Measurements from ENCODE around the gene MYO3B. TPM values are rescaled to one million over a fixed set of nuclear protein-coding genes. Genes with fewer than 3 reads are reported as not detected.
A peak's percentile ranks its signal among the peaks of the same experiment; 100 is the strongest.
"Not testable (repeated sequence)": the region's sequence is repeated elsewhere in the genome, so short reads cannot be mapped to it uniquely, and the experiment has no call there.

MYO3B gene
- total RNA-seq, 2 donors from 2014 or later = 0.26 to 0.79 TPM

GRCh38 chr2:170432823-170433222 lies 254.9 kb downstream of the MYO3B start:
- Mint-ChIP-seq H3K4me1 (peaks cover 12% of the 10 kb centered on the region), H3K4me3 (no peak overlapping the region), H3K36me3 (ENCODE audit: low read depth) (no peaks in the 10 kb centered on the region), H3K9me3 (no peaks in the 10 kb centered on the region), H3K27ac (no peak overlapping the region), H3K27me3 (peaks cover 3% of the 10 kb centered on the region)
- no peak for ATAC-seq (replicated peaks)

GRCh38 chr2:170433448-170433847 lies 255.5 kb downstream of the MYO3B start:
- H3K36me3 Mint-ChIP-seq (ENCODE audit: low read depth) = no peaks in the 10 kb centered on the region
- no peak for ATAC-seq (replicated peaks)
- H3K4me3 Mint-ChIP-seq = no peak overlapping the region
- H3K9me3 Mint-ChIP-seq = no peaks in the 10 kb centered on the region
- peaks cover 3% of the 10 kb centered on the region for H3K27me3 Mint-ChIP-seq
- H3K27ac Mint-ChIP-seq = no peak overlapping the region
- peaks cover 12% of the 10 kb centered on the region for H3K4me1 Mint-ChIP-seq

- H3K4me1 Mint-ChIP-seq = peaks cover 12% of the 10 kb centered on the region
- H3K9me3 Mint-ChIP-seq; H3K27ac Mint-ChIP-seq; H3K36me3 Mint-ChIP-seq (ENCODE audit: low read depth); H3K4me3 Mint-ChIP-seq; ATAC-seq (replicated peaks); H3K27me3 Mint-ChIP-seq: not testable (repeated sequence)
Measured at GRCh38 chr2:170434396-170434795, 256.4 kb downstream of the MYO3B start.

GRCh38 chr2:170434900-170435621 lies 257.1 kb downstream of the MYO3B start:
- Mint-ChIP-seq H3K9me3 (no peaks in the 10 kb centered on the region), H3K36me3 (ENCODE audit: low read depth) (no peaks in the 10 kb centered on the region), H3K4me1 (peaks cover 12% of the 10 kb centered on the region), H3K4me3 (peak overlapping the region; percentile 54), H3K27ac (no peak overlapping the region), H3K27me3 (peaks cover 3% of the 10 kb centered on the region)
- peak; percentile 89 for ATAC-seq (replicated peaks)

GRCh38 chr2:170436077-170436943 lies 258.4 kb downstream of the MYO3B start:
- Mint-ChIP-seq H3K36me3 (ENCODE audit: low read depth) (no peaks in the 10 kb centered on the region), H3K27me3 (peaks cover 3% of the 10 kb centered on the region), H3K27ac (no peak overlapping the region), H3K4me3 (no peak overlapping the region), H3K4me1 (peaks cover 12% of the 10 kb centered on the region), H3K9me3 (no peaks in the 10 kb centered on the region)
- ATAC-seq (replicated peaks) = peak; percentile 19

GRCh38 chr2:170446078-170446477 lies 268.1 kb downstream of the MYO3B start:
- no peaks in the 10 kb centered on the region for H3K9me3 Mint-ChIP-seq
- ATAC-seq (replicated peaks) = no peak

GRCh38 chr2:170449034-170449433 lies 271.1 kb downstream of the MYO3B start:
- Mint-ChIP-seq H3K9me3 (no peaks in the 10 kb centered on the region), H3K27me3 (no peaks in the 10 kb centered on the region), H3K4me3 (no peak overlapping the region), H3K4me1 (no peaks in the 10 kb centered on the region), H3K36me3 (ENCODE audit: low read depth) (no peaks in the 10 kb centered on the region), H3K27ac (no peak overlapping the region)
- ATAC-seq (replicated peaks) = no peak

More at GRCh38 chr2:170446078-170446477, 268.1 kb downstream of the MYO3B start:
- Mint-ChIP-seq H3K27ac (no peak overlapping the region), H3K36me3 (ENCODE audit: low read depth) (no peaks in the 10 kb centered on the region), H3K4me3 (no peak overlapping the region), H3K27me3 (peaks cover 2% of the 10 kb centered on the region), H3K4me1 (no peaks in the 10 kb centered on the region)

- ATAC-seq (replicated peaks) = no peak
- no peaks in the 10 kb centered on the region for H3K9me3 Mint-ChIP-seq
- no peaks in the 10 kb centered on the region for H3K4me1 Mint-ChIP-seq
- no peaks in the 10 kb centered on the region for H3K36me3 Mint-ChIP-seq (ENCODE audit: low read depth)
- no peak overlapping the region for H3K4me3 Mint-ChIP-seq
- H3K27me3 Mint-ChIP-seq = no peaks in the 10 kb centered on the region
- no peak overlapping the region for H3K27ac Mint-ChIP-seq
Measured at GRCh38 chr2:170454471-170455372, 276.8 kb downstream of the MYO3B start.

GRCh38 chr2:170455617-170456426 lies 277.9 kb downstream of the MYO3B start:
- no peak for ATAC-seq (replicated peaks)
- Mint-ChIP-seq H3K4me1 (no peaks in the 10 kb centered on the region), H3K27ac (no peak overlapping the region), H3K9me3 (no peaks in the 10 kb centered on the region), H3K36me3 (ENCODE audit: low read depth) (no peaks in the 10 kb centered on the region), H3K4me3 (no peak overlapping the region), H3K27me3 (peaks cover 2% of the 10 kb centered on the region)

- H3K4me3 Mint-ChIP-seq = no peak overlapping the region
- peaks cover 3% of the 10 kb centered on the region for H3K27me3 Mint-ChIP-seq
- H3K9me3 Mint-ChIP-seq = no peaks in the 10 kb centered on the region
- ATAC-seq (replicated peaks) = no peak
- no peaks in the 10 kb centered on the region for H3K36me3 Mint-ChIP-seq (ENCODE audit: low read depth)
- no peaks in the 10 kb centered on the region for H3K4me1 Mint-ChIP-seq
- no peak overlapping the region for H3K27ac Mint-ChIP-seq
Measured at GRCh38 chr2:170456914-170457313, 279.0 kb downstream of the MYO3B start.

- Mint-ChIP-seq H3K27ac (no peak overlapping the region), H3K4me3 (no peak overlapping the region), H3K9me3 (no peaks in the 10 kb centered on the region), H3K36me3 (ENCODE audit: low read depth) (no peaks in the 10 kb centered on the region), H3K27me3 (peaks cover 3% of the 10 kb centered on the region), H3K4me1 (no peaks in the 10 kb centered on the region)
- ATAC-seq (replicated peaks) = no peak
Measured at GRCh38 chr2:170457742-170458141, 279.8 kb downstream of the MYO3B start.

GRCh38 chr2:170461889-170462288 lies 283.9 kb downstream of the MYO3B start:
- Mint-ChIP-seq H3K27me3 (peaks cover 3% of the 10 kb centered on the region), H3K4me3 (no peak overlapping the region), H3K4me1 (no peaks in the 10 kb centered on the region), H3K27ac (no peak overlapping the region), H3K9me3 (no peaks in the 10 kb centered on the region), H3K36me3 (ENCODE audit: low read depth) (no peaks in the 10 kb centered on the region)
- ATAC-seq (replicated peaks) = no peak

- Mint-ChIP-seq H3K4me3 (no peak overlapping the region), H3K27ac (no peak overlapping the region), H3K36me3 (ENCODE audit: low read depth) (no peaks in the 10 kb centered on the region), H3K9me3 (no peaks in the 10 kb centered on the region), H3K4me1 (no peaks in the 10 kb centered on the region), H3K27me3 (peaks cover 3% of the 10 kb centered on the region)
- ATAC-seq (replicated peaks) = no peak
Measured at GRCh38 chr2:170462433-170463205, 284.7 kb downstream of the MYO3B start.
